GM06990 (cell line): ENCODE measurements around the gene TOMM70.

Source experiments
- DNase-seq: peaks from one replicate; pipeline ENCODE4 v3.0.0-alpha.2; 2011; ENCODE audit not compliant: insufficient read length; ENCODE audit errors: extremely low read depth
- H3K27me3 ChIP-seq: replicated peaks from 2 replicates; pipeline ENCODE4 v1.6.0; 2011; ENCODE audit warnings: low read length; ENCODE audit not compliant: control insufficient read depth, insufficient read depth
- H3K36me3 ChIP-seq: 2 replicates; pipeline ENCODE4 v1.5.1; 2011; ENCODE audit warnings: low read length; ENCODE audit not compliant: control insufficient read depth, insufficient read depth
- H3K4me3 ChIP-seq: replicated peaks from 2 replicates; pipeline ENCODE4 v1.5.1; 2011; ENCODE audit warnings: low read depth, mild to moderate bottlenecking, control low read depth, low read length
- CTCF ChIP-seq: IDR thresholded peaks from 2 replicates; pipeline ENCODE4 v1.5.1; 2011; ENCODE audit warnings: low read length, control low read depth, mild to moderate bottlenecking, inconsistent platforms; ENCODE audit not compliant: insufficient read depth, poor library complexity, severe bottlenecking

The TOMM70 gene

DNA sequence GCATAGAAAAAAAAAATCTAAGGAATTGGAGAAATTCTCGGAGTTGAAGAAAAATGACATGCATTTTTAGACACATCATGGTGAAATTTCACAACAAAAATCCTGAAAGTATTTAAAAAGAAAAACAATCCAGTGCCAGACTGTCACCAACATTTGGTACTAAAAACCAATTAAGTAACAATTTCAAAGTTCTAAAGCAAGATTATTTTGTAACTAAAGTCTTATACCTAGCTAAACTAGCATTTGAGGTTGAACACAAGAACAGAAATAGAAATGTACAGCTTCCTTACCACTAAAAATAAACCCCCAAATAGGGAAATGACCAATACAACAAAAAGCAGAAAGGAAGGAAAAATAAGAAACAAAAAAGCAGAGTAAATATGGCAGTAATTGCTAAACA is 11.9 kb downstream of the TOMM70 start:
- H3K36me3 ChIP-seq: peaks cover 7% of the 10 kb centered on the region; the same call in 1 of the 2 replicates
- no peaks in the 10 kb centered on the region for H3K27me3 ChIP-seq
- no peak overlapping the region for H3K4me3 ChIP-seq
- no peak for DNase-seq
- TF ChIP-seq CTCF: no peak

- H3K27me3 ChIP-seq: no peaks in the 10 kb centered on the region
- DNase-seq: no peak
- H3K36me3 ChIP-seq: peaks cover 9% of the 10 kb centered on the region
Measured at GRCh38 chr3:100386437-100387074, 14.3 kb downstream of the TOMM70 start.

DNA sequence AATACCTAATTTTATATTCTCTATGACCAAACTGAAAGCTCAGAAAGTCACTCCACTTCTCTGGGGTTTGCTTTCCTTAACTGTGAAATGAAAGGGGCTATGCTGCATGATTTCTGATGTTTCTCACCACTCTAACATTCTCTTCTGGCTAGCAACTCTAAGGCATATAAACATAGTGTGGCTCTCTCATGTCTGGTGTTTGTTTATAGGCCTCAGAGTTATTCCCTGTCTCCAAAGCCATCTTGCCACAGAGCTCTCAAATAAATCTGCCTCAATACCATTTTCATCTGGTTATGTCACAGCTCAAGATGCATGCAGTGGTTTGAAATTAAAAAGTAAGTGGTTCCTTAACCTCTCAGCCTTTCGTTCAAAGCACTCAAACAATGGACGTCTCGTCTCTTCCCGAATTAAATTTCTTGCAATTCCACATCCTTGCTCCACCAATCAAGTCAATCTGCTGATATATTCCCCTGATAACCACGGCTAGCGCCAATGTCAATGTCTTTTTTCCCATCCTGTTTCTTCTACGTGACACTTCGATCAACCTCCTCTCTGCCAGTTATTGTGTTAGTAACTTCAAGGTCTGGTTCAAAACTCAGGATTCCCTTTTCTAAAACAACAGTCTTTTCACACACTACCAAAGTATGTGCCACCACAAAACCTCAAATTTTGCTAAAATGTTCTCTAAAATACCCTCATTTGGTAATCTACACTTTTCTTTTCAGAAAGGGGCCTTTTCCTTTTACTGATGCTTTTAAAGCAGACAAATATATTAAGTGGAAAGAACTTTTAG is 16.0 kb downstream of the TOMM70 start:
- TF ChIP-seq CTCF: no peak
- no peak overlapping the region for H3K4me3 ChIP-seq
- DNase-seq: no peak
- peaks cover 9% of the 10 kb centered on the region for H3K36me3 ChIP-seq
- H3K27me3 ChIP-seq: no peaks in the 10 kb centered on the region

More at GRCh38 chr3:100386437-100387074, 14.3 kb downstream of the TOMM70 start:
- no peak for TF ChIP-seq CTCF
- no peak overlapping the region for H3K4me3 ChIP-seq

DNA sequence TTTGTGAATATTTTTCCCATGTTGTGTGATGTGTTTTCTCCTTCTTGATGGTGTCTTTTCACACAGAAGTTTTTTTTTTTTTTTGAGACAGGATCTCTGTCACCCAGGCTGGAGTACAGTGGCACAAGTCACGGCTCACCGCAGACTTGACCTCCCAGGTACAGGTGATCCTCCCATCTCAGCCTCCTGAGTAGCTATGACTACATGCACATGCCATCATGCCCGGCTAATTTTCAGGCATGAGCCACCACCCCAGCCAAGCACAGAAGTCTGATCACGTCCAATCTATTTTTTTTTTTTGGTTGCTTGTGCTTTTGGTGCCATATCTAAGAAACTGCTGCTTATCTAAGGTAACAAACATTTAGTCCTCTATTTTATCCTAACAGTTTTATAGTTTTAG is 24.6 kb downstream of the TOMM70 start:
- no peak for TF ChIP-seq CTCF
- no peak for DNase-seq
- Histone ChIP-seq H3K36me3 (peaks cover 13% of the 10 kb centered on the region), H3K27me3 (no peaks in the 10 kb centered on the region), H3K4me3 (no peak overlapping the region)

GRCh38 chr3:100374521-100374920 is 26.4 kb downstream of the TOMM70 start:
- TF ChIP-seq CTCF: no peak
- no peak for DNase-seq
- no peaks in the 10 kb centered on the region for H3K27me3 ChIP-seq
- H3K36me3 ChIP-seq: peaks cover 12% of the 10 kb centered on the region
- H3K4me3 ChIP-seq: no peak overlapping the region
